ENCODE results near the gene CAMSAP1.
"Not testable (repeated sequence)": the region's sequence is repeated elsewhere in the genome, so short reads cannot be mapped to it uniquely, and the experiment has no call there.

The CAMSAP1 gene

DNA sequence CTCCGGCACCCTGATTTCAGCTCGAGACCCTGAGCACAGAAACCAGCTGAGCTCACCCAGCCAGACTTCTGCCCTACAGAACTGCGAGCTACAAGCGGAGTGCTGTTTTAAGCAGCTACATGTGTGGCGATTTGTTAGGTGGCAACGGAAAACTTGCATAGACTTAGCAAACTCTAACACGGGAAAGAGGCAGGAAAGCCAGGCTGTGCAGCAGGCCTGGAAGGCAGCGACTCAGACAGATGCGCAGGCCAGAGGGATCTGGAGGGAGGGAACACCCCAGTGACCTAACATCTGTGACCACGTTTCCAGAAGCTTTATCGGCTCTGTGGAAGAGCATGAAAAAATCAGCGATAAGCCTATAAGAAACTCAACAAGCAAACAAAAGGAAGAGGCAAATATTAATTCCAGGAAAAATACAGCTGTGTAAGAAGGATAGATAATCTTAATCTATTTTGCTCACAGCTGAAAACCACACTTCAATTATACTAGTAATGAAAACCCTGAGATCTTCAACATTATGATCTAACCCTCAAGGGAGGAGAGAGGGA is 42.9 kb upstream of the CAMSAP1 start:
- TF ChIP-seq, protein P1, sequence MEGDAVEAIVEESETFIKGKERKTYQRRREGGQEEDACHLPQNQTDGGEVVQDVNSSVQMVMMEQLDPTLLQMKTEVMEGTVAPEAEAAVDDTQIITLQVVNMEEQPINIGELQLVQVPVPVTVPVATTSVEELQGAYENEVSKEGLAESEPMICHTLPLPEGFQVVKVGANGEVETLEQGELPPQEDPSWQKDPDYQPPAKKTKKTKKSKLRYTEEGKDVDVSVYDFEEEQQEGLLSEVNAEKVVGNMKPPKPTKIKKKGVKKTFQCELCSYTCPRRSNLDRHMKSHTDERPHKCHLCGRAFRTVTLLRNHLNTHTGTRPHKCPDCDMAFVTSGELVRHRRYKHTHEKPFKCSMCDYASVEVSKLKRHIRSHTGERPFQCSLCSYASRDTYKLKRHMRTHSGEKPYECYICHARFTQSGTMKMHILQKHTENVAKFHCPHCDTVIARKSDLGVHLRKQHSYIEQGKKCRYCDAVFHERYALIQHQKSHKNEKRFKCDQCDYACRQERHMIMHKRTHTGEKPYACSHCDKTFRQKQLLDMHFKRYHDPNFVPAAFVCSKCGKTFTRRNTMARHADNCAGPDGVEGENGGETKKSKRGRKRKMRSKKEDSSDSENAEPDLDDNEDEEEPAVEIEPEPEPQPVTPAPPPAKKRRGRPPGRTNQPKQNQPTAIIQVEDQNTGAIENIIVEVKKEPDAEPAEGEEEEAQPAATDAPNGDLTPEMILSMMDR (conservative IDR thresholded peaks at IDR 0.05; ENCODE audit: low read depth, low read length): no peak
- DNase-seq (ENCODE audit: low read depth): no peak
- no peak overlapping the region for H3K4me3 ChIP-seq (ENCODE audit: low read depth, low read length)

DNA sequence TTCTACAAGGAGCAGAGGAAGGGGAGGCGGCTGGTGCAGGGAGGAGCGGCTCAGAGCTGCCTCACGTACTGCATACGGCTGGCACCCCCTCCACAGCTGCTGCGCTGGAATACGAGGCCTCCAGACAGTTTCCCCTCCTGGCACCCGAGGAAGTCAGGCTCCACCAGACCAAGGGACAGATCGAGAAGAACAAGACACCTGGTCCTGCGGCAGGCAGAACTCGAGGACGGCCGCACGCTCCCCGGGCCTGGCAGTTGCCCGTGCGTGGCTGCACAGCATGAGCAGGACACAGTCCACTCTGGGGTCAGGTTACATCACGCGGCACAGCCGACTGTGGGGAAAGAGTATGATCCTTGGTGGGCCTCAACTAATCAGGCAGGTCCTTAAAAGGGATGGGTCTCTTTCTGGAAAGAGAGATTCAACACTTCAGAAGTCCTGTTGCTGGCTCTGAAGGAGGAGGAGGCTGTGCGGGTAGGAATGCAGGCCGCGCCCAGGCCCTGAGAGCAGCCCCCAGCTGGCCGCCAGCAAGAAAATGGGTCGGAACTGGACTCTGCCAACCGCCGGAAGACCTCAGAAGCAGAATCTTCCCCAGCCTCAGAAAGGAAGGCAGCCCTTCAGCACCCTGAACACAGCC is 42.3 kb upstream of the CAMSAP1 start:
- DNase-seq (ENCODE audit: low read depth): no peak
- TF ChIP-seq, protein P1 (conservative IDR thresholded peaks at IDR 0.05; ENCODE audit: low read depth, low read length): no peak
- no peak overlapping the region for H3K4me3 ChIP-seq (ENCODE audit: low read depth, low read length)

DNA sequence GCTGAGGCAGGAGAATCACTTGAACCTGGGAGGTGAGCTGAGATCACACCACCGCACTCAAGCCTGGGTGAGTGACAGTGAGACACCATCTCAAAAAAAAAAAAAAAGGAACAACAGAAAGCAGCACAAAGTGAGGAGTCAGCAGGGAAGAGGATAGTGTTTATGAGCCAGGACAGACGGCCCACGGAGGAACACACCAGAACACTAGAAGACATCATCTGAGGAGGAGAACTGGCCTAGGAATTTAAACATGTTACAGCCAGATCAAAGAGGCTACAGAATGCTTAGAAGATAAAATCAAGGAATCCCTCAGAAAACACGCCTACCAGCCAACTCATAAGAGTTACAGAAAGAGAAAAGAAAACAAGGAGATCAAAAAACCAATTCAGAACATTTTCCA is 41.6 kb upstream of the CAMSAP1 start:
- no peak for DNase-seq (ENCODE audit: low read depth)
- H3K4me3 ChIP-seq (ENCODE audit: low read depth, low read length): no peak overlapping the region
- TF ChIP-seq, protein P1 (conservative IDR thresholded peaks at IDR 0.05; ENCODE audit: low read depth, low read length): no peak

DNA sequence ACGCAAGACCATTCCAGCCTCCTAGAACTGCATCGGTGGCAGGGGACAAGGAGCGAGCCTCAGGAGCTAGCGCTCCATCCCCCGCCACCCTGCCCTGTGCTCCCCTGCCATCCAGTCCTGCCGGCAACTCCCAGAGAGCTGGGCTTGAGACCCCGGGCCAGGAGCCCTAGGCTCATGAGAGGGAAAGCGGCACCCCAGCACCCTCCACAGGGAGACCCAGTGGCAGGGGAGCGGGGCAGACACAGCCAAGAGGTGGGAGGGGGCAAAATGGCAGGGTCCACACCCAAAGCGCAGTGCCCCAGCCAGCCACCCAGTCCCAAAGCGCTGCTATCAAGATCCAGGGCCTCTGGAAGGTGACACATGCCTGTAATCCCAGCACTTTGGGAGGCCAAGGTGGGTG is 41.1 kb upstream of the CAMSAP1 start:
- TF ChIP-seq, protein P1 (conservative IDR thresholded peaks at IDR 0.05; ENCODE audit: low read depth, low read length): no peak
- DNase-seq (ENCODE audit: low read depth): no peak
- H3K4me3 ChIP-seq (ENCODE audit: low read depth, low read length): no peak overlapping the region

DNA sequence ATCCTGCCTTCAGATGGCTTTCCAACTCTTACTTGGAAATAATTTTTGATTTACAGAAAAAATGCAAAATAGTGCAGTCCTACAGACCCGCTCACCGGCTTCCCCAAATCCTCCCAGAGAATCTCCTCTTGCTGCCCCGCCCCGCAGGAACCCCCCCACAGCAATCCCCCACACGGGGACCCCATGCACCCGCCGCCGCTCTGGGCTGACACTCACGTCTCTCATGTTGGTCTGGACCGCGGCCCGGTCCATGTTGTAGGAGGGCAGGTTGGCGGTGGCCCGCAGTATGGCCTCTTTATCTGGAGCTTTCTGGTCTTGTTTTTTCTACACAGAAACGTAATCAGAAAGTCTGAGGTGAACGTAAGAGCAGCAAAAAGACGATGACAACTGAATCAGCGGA is 40.2 kb upstream of the CAMSAP1 start:
- no peak for DNase-seq (ENCODE audit: low read depth)
- TF ChIP-seq, protein P1 (conservative IDR thresholded peaks at IDR 0.05; ENCODE audit: low read depth, low read length): no peak
- no peak overlapping the region for H3K4me3 ChIP-seq (ENCODE audit: low read depth, low read length)

DNA sequence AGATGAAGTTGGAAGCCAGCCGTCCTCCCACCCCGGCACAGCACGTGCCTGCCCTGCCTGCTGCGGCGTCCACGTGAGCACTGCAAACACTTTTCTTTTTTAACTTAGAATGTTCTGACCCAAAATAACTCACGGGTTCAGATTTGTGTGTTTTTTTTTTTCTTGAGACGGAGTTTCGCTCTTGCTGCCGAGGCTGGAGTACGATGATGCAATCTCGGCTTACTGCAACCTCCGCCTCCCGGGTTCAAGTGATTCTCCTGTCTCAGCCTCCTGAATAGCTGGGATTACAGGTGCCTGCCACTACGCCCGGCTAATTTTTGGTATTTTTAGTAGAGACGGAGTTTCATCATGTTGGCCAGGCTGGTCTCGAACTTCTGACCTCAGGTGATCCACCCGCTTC is 39.8 kb upstream of the CAMSAP1 start:
- not testable (repeated sequence) for H3K4me3 ChIP-seq (ENCODE audit: low read depth, low read length); DNase-seq (ENCODE audit: low read depth)

DNA sequence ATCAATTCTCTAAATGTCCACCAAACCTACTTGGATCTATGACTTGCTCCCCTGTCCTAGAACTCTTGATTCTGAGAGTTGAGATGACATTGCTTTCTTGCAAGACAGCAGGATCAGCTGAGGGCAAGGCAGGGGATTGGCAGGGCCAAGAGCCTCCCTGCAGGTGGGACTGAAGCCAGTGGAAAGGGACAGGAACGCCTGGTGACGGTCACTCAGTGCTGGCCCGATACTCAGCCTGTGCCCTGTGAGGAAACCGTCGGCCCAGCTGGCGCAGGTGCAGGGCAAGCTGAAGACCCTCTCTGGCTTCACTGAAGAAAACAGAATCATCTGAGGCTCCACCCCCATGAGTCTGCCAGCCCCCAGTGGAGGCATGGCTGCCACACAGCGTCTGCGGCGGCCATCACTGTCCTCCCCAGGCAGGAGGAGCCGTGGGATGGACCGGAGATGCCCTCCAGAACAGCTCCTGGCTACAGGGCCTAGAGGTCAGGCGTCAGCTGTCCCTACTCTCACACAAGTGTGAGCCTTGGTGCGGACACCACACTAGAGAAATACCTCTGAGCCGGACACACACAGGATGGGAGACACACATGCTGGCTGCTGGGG is 39.1 kb upstream of the CAMSAP1 start:
- no peak for DNase-seq (ENCODE audit: low read depth)
- no peak overlapping the region for H3K4me3 ChIP-seq (ENCODE audit: low read depth, low read length)
- TF ChIP-seq, protein P1 (conservative IDR thresholded peaks at IDR 0.05; ENCODE audit: low read depth, low read length): no peak
